SK-N-SH treated with all-trans-retinoic acid at 6 μM for 48 hours (cell line): ENCODE results near the gene SLC22A23.

Experiments
- ARNTL ChIP-seq: fragments of 450-650 bp; formaldehyde crosslinking; IDR thresholded peaks from 2 replicates; pipeline ENCODE4 v1.5.0; 2020; ENCODE audit warnings: low read depth, mild to moderate bottlenecking, moderate library complexity, borderline replicate concordance
- BACH2 ChIP-seq: fragments of 250-450 bp; sonication (Bioruptor Pico); IDR thresholded peaks from 2 replicates; pipeline ENCODE4 v1.9.0; 2021; ENCODE audit warnings: mild to moderate bottlenecking, borderline replicate concordance
- OSR1 ChIP-seq: fragments of 250-450 bp; sonication (Bioruptor Pico); IDR thresholded peaks from 2 replicates; pipeline ENCODE4 v1.8.0; 2022; ENCODE audit warnings: moderate library complexity, mild to moderate bottlenecking, inconsistent platforms
- SNAI2 ChIP-seq: fragments of 250-450 bp; sonication (Bioruptor Pico); IDR thresholded peaks from 2 replicates; pipeline ENCODE4 v1.5.0; 2020; ENCODE audit warnings: mild to moderate bottlenecking, moderate library complexity
- ZC3H10 ChIP-seq: fragments of 250-450 bp; sonication (Bioruptor Pico); IDR thresholded peaks from 2 replicates; pipeline ENCODE4 v1.5.1; 2021; ENCODE audit warnings: mild to moderate bottlenecking, moderate library complexity
- ZNF565 ChIP-seq: fragments of 450-650 bp; formaldehyde crosslinking; conservative IDR thresholded peaks from 2 replicates; pipeline ENCODE4 v1.5.0; 2020; ENCODE audit warnings: low read depth, mild to moderate bottlenecking, moderate library complexity
- ZNF70 ChIP-seq: fragments of 450-650 bp; formaldehyde crosslinking; IDR thresholded peaks from 2 replicates; pipeline ENCODE4 v1.5.0; 2020; ENCODE audit warnings: mild to moderate bottlenecking, moderate library complexity
- TF ChIP-seq, protein P1 (sequence below): fragments of 250-450 bp; sonication (Bioruptor Pico); IDR thresholded peaks from 2 replicates; pipeline ENCODE4 v1.5.1; 2020; ENCODE audit warnings: low read depth, mild to moderate bottlenecking, moderate library complexity
- TF ChIP-seq, protein P2 (sequence below): fragments of 250-450 bp; sonication (Bioruptor Pico); IDR thresholded peaks from 2 replicates; pipeline ENCODE4 v1.8.0; 2020; ENCODE audit warnings: mild to moderate bottlenecking, moderate library complexity, borderline replicate concordance
- TF ChIP-seq, protein P3 (sequence below): fragments of 250-450 bp; sonication (Bioruptor Pico); IDR thresholded peaks from 2 replicates; pipeline ENCODE4 v1.5.1; 2021; ENCODE audit warnings: mild to moderate bottlenecking, moderate library complexity

DNA sequence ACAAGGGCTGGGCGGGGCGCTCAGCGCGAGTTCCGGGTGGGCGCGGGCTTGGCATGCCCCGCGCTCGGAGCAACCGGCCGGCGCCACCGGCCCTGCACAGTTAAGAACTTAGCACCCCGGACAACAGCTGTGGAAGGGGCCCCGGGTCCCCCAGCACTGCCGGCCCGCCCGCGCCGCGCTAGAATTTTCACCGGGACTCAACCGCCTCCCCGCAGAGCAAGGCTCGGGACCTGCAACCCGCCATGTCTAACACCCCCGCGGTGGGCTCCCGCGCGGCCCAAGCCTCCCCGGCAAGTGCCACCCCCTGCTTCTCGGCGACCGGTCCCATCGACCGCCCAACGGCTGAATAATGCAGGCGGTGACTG, 203.3 kb downstream of the SLC22A23 start:
- TF ChIP-seq BACH2 (CRISPR knock-in tag): no peak
- TF ChIP-seq ZNF70 (CRISPR knock-in tag): no peak
- TF ChIP-seq, protein P1, sequence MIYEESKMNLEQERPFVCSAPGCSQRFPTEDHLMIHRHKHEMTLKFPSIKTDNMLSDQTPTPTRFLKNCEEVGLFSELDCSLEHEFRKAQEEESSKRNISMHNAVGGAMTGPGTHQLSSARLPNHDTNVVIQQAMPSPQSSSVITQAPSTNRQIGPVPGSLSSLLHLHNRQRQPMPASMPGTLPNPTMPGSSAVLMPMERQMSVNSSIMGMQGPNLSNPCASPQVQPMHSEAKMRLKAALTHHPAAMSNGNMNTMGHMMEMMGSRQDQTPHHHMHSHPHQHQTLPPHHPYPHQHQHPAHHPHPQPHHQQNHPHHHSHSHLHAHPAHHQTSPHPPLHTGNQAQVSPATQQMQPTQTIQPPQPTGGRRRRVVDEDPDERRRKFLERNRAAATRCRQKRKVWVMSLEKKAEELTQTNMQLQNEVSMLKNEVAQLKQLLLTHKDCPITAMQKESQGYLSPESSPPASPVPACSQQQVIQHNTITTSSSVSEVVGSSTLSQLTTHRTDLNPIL: no peak
- no peak for TF ChIP-seq ARNTL (CRISPR knock-in tag)
- TF ChIP-seq ZNF565: no peak
- TF ChIP-seq, protein P2, sequence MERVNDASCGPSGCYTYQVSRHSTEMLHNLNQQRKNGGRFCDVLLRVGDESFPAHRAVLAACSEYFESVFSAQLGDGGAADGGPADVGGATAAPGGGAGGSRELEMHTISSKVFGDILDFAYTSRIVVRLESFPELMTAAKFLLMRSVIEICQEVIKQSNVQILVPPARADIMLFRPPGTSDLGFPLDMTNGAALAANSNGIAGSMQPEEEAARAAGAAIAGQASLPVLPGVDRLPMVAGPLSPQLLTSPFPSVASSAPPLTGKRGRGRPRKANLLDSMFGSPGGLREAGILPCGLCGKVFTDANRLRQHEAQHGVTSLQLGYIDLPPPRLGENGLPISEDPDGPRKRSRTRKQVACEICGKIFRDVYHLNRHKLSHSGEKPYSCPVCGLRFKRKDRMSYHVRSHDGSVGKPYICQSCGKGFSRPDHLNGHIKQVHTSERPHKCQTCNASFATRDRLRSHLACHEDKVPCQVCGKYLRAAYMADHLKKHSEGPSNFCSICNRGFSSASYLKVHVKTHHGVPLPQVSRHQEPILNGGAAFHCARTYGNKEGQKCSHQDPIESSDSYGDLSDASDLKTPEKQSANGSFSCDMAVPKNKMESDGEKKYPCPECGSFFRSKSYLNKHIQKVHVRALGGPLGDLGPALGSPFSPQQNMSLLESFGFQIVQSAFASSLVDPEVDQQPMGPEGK: no peak
- no peak for TF ChIP-seq ZC3H10 (CRISPR knock-in tag)
- TF ChIP-seq, protein P3, sequence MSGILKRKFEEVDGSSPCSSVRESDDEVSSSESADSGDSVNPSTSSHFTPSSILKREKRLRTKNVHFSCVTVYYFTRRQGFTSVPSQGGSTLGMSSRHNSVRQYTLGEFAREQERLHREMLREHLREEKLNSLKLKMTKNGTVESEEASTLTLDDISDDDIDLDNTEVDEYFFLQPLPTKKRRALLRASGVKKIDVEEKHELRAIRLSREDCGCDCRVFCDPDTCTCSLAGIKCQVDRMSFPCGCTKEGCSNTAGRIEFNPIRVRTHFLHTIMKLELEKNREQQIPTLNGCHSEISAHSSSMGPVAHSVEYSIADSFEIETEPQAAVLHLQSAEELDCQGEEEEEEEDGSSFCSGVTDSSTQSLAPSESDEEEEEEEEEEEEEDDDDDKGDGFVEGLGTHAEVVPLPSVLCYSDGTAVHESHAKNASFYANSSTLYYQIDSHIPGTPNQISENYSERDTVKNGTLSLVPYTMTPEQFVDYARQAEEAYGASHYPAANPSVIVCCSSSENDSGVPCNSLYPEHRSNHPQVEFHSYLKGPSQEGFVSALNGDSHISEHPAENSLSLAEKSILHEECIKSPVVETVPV (CRISPR knock-in tag): no peak
- no peak for TF ChIP-seq SNAI2 (CRISPR knock-in tag)
- no peak for TF ChIP-seq OSR1 (CRISPR knock-in tag)
